Measurements from ENCODE around the gene ZDHHC14.

- TF ChIP-seq, protein P1, sequence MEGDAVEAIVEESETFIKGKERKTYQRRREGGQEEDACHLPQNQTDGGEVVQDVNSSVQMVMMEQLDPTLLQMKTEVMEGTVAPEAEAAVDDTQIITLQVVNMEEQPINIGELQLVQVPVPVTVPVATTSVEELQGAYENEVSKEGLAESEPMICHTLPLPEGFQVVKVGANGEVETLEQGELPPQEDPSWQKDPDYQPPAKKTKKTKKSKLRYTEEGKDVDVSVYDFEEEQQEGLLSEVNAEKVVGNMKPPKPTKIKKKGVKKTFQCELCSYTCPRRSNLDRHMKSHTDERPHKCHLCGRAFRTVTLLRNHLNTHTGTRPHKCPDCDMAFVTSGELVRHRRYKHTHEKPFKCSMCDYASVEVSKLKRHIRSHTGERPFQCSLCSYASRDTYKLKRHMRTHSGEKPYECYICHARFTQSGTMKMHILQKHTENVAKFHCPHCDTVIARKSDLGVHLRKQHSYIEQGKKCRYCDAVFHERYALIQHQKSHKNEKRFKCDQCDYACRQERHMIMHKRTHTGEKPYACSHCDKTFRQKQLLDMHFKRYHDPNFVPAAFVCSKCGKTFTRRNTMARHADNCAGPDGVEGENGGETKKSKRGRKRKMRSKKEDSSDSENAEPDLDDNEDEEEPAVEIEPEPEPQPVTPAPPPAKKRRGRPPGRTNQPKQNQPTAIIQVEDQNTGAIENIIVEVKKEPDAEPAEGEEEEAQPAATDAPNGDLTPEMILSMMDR (IDR thresholded peaks at IDR 0.05), result no peak
- no peak for TF ChIP-seq POLR2A (IDR thresholded peaks at IDR 0.05)
Observed at GRCh38 chr6:157432231-157432891, 51.4 kb downstream of the ZDHHC14 start.

All from body of pancreas (tissue), 4 donors.